GM19397 (cell line): ENCODE measurements around the gene HOXD10.

Experiments
- ATAC-seq: cut with Tn5 transposase; IDR thresholded peaks from one replicate; pipeline ENCODE4 v1.9.1; 2021; ENCODE audit warnings: mild to moderate bottlenecking, moderate library complexity; ENCODE audit not compliant: unreplicated experiment

Gene HOXD10

GRCh38 chr2:176148751-176149421 lies 32.3 kb downstream of the HOXD10 start:
- ATAC-seq, result no peak

- ATAC-seq, result no peak
These were observed 32.9 kb downstream of the HOXD10 start for GRCh38 chr2:176149481-176149938.

GRCh38 chr2:176149939-176150583 lies 33.5 kb downstream of the HOXD10 start:
- ATAC-seq, result no peak

GRCh38 chr2:176150584-176151441 lies 34.2 kb downstream of the HOXD10 start:
- no peak for ATAC-seq

- no peak for ATAC-seq
These were observed 35.1 kb downstream of the HOXD10 start, which contains the start of gene HOXD4 for GRCh38 chr2:176151442-176152287. Gene HOXD4, plus strand, starts transcription at chr2:176151550. Its CDS starts 84 bp downstream, at chr2:176151634.

GRCh38 chr2:176152350-176153181 lies 36.0 kb downstream of the HOXD10 start:
- ATAC-seq, result no peak

GRCh38 chr2:176154576-176155252 lies 38.1 kb downstream of the HOXD10 start:
- ATAC-seq, result no peak

GRCh38 chr2:176155356-176156044 lies 38.9 kb downstream of the HOXD10 start:
- ATAC-seq, result no peak

GRCh38 chr2:176156301-176156806 lies 39.8 kb downstream of the HOXD10 start:
- no peak for ATAC-seq

- ATAC-seq, result no peak
These were observed 40.4 kb downstream of the HOXD10 start, which contains the start of gene HOXD3 for GRCh38 chr2:176156807-176157498. Gene HOXD3, plus strand, starts transcription at chr2:176157307. Its CDS starts 11,808 bp downstream, at chr2:176169115.

- ATAC-seq, result no peak
These were observed 41.1 kb downstream of the HOXD10 start for GRCh38 chr2:176157499-176158185.

- no peak for ATAC-seq
These were observed 41.6 kb downstream of the HOXD10 start for GRCh38 chr2:176158186-176158591.

GRCh38 chr2:176158855-176159662 lies 42.5 kb downstream of the HOXD10 start:
- ATAC-seq, result no peak

- no peak for ATAC-seq
These were observed 43.2 kb downstream of the HOXD10 start for GRCh38 chr2:176159663-176160250.

GRCh38 chr2:176160251-176160985 lies 43.8 kb downstream of the HOXD10 start:
- no peak for ATAC-seq
